ENCODE data around the gene SLC35F2.

- TF ChIP-seq CTCF (IDR thresholded peaks at IDR 0.05 in 8 of 11, conservative IDR thresholded peaks at IDR 0.05 in 3 of 11) (no peak), POLR2A (IDR thresholded peaks at IDR 0.05) (no peak), POLR2AphosphoS5 (IDR thresholded peaks at IDR 0.05) (no peak)
These were observed 6.0 kb upstream of the SLC35F2 start for GRCh38 chr11:107864591-107864990.
